Uterus (tissue), 4 donors: Measurements from ENCODE around the gene GABRG3. TPM values are rescaled to one million over a fixed set of nuclear protein-coding genes. Genes with fewer than 3 reads are reported as not detected.

Source experiments
- DNase-seq, 2 donors: peaks; one replicate each; pipeline ENCODE4 v3.0.0-alpha.2; 2019 to 2020
- H3K27ac ChIP-seq, 2 donors: fragments of 200-600 bp; sonication (generic); 1 replicate in 1 of 2; 2 replicates in 1 of 2; pipeline ENCODE4 v1.5.1; 2016 to 2018
- H3K27me3 ChIP-seq, 2 donors: fragments of 200-600 bp; sonication (generic); one replicate each; pipeline ENCODE4 v1.5.1; 2018 to 2019; ENCODE audit warnings: control low read depth in 1 of 2
- H3K36me3 ChIP-seq, 2 donors: fragments of 200-600 bp; sonication (generic); one replicate each; pipeline ENCODE4 v1.5.1; 2019; ENCODE audit warnings: control low read depth in 1 of 2
- H3K4me1 ChIP-seq, 2 donors: fragments of 200-600 bp; sonication (generic); one replicate each; pipeline ENCODE4 v1.5.1; 2018 to 2019; ENCODE audit warnings: control low read depth in 1 of 2
- H3K4me3 ChIP-seq, 2 donors: fragments of 200-600 bp; sonication (generic); 1 replicate in 1 of 2; 2 replicates in 1 of 2; pipeline ENCODE4 v1.5.1; 2018 to 2019; ENCODE audit warnings: mild to moderate bottlenecking in 1 of 2
- H3K9me3 ChIP-seq, 2 donors: fragments of 200-600 bp; sonication (generic); one replicate each; pipeline ENCODE4 v1.5.1; 2019; ENCODE audit warnings: control low read depth in 1 of 2
- POLR2A ChIP-seq, 2 donors: fragments of 450-650 bp; IDR thresholded peaks; one replicate each; pipeline ENCODE4 v1.6.1; 2016; ENCODE audit warnings: antibody characterized with exemption in 2 of 2, mild to moderate bottlenecking in 1 of 2, moderate library complexity in 1 of 2
- intact Hi-C: fragments of 100-400 bp; cut with DNase I; formaldehyde crosslinking; loops from one replicate; pipeline ENCODE4 v1.15.1; 2023; ENCODE audit warnings: low total_unique reads
- total RNA-seq, 4 donors: library from RNA; depleted of rRNA in 3 of 4; stranded (reverse); fragments of >200 nt in 3 of 4; gene quantifications; one replicate each; pipeline versions ENCODE4 v1.1.0 to v1.2.4, GENCODE V29; 2014 to 2023
- TF ChIP-seq, protein P1 (sequence below), 4 experiments: fragments of 200-600 bp in 2 of 4; fragments of 450-650 bp in 2 of 4; sonication (generic) in 2 of 4; IDR thresholded peaks; one replicate each; pipeline ENCODE4 v1.5.1; 2016 to 2019; ENCODE audit warnings: antibody characterized with exemption in 4 of 4, mild to moderate bottlenecking in 2 of 4, moderate library complexity in 1 of 4
- donor health status: DM: yes; HTN: yes; CAD: no.

GABRG3 gene
- total RNA-seq, 4 donors from 2014 or later: 3.0 TPM; not detected in 3

DNA sequence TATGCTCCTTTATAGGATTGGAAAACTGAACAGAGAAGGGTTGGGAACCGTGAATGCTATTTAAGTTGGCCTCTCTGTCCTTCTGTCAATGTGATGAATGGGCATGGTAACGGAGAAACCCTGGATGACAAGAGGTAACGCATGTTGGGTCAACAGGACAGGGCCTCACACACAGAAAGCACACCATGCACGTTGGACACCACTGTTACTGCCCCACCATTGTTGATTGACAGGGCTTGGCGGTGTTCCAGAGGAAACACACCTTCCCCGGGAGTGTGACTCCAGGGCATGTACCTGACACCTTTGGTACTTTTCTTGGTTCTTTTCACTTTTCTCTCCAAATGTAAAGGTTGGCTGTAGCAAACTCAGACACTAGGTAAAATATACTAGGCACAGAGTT is 579.7 kb downstream of the GABRG3 start:
- no peaks in the 10 kb centered on the region for H3K4me1 ChIP-seq
- intact Hi-C loops: no loop called here
- no peaks in the 10 kb centered on the region for H3K9me3 ChIP-seq
- DNase-seq: no peak
- no peaks in the 10 kb centered on the region for H3K27me3 ChIP-seq
- H3K36me3 ChIP-seq: no peaks in the 10 kb centered on the region
- H3K27ac ChIP-seq: no peak overlapping the region
- no peak overlapping the region for H3K4me3 ChIP-seq
- TF ChIP-seq, protein P1, sequence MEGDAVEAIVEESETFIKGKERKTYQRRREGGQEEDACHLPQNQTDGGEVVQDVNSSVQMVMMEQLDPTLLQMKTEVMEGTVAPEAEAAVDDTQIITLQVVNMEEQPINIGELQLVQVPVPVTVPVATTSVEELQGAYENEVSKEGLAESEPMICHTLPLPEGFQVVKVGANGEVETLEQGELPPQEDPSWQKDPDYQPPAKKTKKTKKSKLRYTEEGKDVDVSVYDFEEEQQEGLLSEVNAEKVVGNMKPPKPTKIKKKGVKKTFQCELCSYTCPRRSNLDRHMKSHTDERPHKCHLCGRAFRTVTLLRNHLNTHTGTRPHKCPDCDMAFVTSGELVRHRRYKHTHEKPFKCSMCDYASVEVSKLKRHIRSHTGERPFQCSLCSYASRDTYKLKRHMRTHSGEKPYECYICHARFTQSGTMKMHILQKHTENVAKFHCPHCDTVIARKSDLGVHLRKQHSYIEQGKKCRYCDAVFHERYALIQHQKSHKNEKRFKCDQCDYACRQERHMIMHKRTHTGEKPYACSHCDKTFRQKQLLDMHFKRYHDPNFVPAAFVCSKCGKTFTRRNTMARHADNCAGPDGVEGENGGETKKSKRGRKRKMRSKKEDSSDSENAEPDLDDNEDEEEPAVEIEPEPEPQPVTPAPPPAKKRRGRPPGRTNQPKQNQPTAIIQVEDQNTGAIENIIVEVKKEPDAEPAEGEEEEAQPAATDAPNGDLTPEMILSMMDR (IDR thresholded peaks at IDR 0.05): no peak
- no peak for TF ChIP-seq POLR2A (IDR thresholded peaks at IDR 0.05)

DNA sequence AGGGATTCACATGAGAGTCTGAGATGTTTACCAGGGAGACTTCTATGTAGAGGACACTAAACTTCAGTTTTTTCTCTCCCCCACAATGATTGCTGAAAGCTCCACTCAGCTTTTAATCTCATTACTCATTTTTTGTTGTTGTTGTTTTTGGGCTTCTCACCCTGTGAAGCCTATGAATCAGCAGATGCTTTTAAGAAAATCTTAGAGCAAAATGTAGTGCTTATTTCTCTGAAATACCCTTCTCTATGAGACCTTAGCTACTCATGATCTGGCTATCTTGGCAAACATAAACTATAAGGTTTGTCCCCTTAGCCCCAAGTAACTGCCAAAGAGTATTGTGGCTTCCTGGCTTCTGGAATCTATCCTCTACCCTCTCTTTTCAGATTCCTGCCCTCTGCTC is 590.8 kb downstream of the GABRG3 start:
- Histone ChIP-seq H3K9me3 (no peaks in the 10 kb centered on the region), H3K27me3 (no peaks in the 10 kb centered on the region), H3K27ac (no peak overlapping the region), H3K4me3 (no peak overlapping the region), H3K36me3 (no peaks in the 10 kb centered on the region), H3K4me1 (no peaks in the 10 kb centered on the region)
- intact Hi-C loops: no loop called here
- TF ChIP-seq, protein P1 (IDR thresholded peaks at IDR 0.05): no peak
- no peak for TF ChIP-seq POLR2A (IDR thresholded peaks at IDR 0.05)
- DNase-seq: no peak

DNA sequence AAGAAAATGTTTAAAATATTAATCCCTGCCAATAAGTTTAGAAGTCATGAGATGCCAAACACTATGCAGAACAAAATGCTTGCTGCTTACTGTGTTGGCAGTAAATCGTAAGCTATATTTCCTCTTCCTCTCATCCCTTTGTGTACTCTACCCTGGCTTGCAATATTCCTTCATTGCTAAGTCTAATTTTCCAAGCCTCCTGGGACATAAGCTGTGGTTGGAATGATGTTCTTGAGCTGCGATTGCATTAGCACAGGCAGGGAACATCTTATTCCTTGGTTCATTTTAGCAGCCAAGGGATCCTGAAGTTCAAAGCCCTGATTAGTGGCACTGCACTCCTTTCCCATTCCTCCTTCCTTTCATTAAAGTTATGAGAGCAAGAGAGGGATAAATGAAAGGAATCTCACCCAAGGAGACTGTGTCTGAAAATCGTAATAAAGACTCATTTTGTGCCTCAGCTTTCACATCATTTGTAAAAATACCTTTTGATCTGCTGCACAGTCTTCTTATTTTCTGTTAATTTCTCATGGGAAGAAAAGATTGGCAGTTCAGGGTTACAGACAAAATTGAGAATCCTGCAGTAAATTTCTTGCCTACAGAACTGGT is 592.9 kb downstream of the GABRG3 start:
- Histone ChIP-seq H3K9me3 (no peaks in the 10 kb centered on the region), H3K36me3 (no peaks in the 10 kb centered on the region), H3K4me1 (no peaks in the 10 kb centered on the region), H3K27ac (no peak overlapping the region), H3K4me3 (no peak overlapping the region), H3K27me3 (no peaks in the 10 kb centered on the region)
- TF ChIP-seq POLR2A (IDR thresholded peaks at IDR 0.05): no peak
- TF ChIP-seq, protein P1 (IDR thresholded peaks at IDR 0.05): no peak
- intact Hi-C loops: no loop called here
- no peak for DNase-seq

DNA sequence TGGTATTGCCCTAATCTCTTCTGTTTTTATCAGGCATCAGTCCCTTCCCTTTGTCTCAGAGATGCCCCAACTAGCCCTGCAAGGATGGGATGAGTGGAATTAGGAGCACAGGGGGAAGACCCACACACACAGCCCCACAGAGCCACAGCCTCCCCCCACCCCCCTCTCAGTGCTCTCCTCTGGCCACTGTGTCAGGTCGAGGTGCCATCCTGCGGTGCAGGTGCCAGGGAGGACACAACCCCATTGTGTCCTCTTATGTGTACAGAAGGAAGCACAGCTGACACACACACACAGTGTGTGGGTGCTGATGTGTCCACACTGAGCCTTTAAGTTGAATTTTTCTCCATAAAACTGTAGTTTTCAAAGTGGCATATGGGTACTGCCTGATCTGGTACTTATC is 593.7 kb downstream of the GABRG3 start:
- H3K27me3 ChIP-seq: no peaks in the 10 kb centered on the region
- no peaks in the 10 kb centered on the region for H3K36me3 ChIP-seq
- no peak for DNase-seq
- no peaks in the 10 kb centered on the region for H3K4me1 ChIP-seq
- no peak overlapping the region for H3K4me3 ChIP-seq
- H3K27ac ChIP-seq: no peak overlapping the region
- TF ChIP-seq, protein P1 (IDR thresholded peaks at IDR 0.05): no peak
- no peak for TF ChIP-seq POLR2A (IDR thresholded peaks at IDR 0.05)
- no peaks in the 10 kb centered on the region for H3K9me3 ChIP-seq
- intact Hi-C loops: no loop called here

DNA sequence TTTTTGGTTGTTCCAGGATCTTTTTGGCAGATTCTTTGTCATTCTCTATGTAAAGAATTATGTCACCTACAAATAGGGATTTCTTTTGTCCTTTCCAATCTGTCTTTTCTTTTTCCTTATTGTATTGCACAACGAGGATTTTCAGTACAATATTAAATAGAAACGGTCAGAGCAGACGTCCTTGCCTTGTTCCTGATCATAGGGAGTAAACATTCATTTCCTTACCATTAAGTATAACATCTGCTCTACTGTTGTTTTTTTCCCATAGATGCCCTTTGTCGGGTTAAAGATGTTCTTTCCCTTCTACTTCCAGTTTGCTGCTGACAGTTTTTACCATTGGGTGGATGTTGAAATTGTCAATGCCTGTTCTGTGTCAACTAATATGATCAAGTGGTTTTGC is 599.8 kb downstream of the GABRG3 start:
- no peak overlapping the region for H3K27ac ChIP-seq
- intact Hi-C loops: no loop called here
- TF ChIP-seq POLR2A (IDR thresholded peaks at IDR 0.05): no peak
- TF ChIP-seq, protein P1 (IDR thresholded peaks at IDR 0.05): no peak
- no peaks in the 10 kb centered on the region for H3K36me3 ChIP-seq
- H3K27me3 ChIP-seq: no peaks in the 10 kb centered on the region
- no peaks in the 10 kb centered on the region for H3K4me1 ChIP-seq
- DNase-seq: no peak
- H3K9me3 ChIP-seq: no peaks in the 10 kb centered on the region
- H3K4me3 ChIP-seq: no peak overlapping the region
